ENCODE measurements around the gene PER2.

GRCh38 chr2:238243496-238244076 lies 44.8 kb downstream of the PER2 start:
- no peak for TF ChIP-seq HDGF (IDR thresholded peaks at IDR 0.05; ENCODE audit: borderline replicate concordance)
- TF ChIP-seq ZNF384 (IDR thresholded peaks at IDR 0.05), result no peak

Data from HEK293T (cell line).